NCI-H1417 (cell line): Measurements from ENCODE around the gene GPR37L1.
"Not testable (repeated sequence)": the region's sequence is repeated elsewhere in the genome, so short reads cannot be mapped to it uniquely, and the experiment has no call there.

ENCODE experiments used
- DNase-seq, 3 experiments: peaks; one replicate each; lab custom pipeline; 2025; lab: John Stamatoyannopoulos, UW

Gene GPR37L1

DNA sequence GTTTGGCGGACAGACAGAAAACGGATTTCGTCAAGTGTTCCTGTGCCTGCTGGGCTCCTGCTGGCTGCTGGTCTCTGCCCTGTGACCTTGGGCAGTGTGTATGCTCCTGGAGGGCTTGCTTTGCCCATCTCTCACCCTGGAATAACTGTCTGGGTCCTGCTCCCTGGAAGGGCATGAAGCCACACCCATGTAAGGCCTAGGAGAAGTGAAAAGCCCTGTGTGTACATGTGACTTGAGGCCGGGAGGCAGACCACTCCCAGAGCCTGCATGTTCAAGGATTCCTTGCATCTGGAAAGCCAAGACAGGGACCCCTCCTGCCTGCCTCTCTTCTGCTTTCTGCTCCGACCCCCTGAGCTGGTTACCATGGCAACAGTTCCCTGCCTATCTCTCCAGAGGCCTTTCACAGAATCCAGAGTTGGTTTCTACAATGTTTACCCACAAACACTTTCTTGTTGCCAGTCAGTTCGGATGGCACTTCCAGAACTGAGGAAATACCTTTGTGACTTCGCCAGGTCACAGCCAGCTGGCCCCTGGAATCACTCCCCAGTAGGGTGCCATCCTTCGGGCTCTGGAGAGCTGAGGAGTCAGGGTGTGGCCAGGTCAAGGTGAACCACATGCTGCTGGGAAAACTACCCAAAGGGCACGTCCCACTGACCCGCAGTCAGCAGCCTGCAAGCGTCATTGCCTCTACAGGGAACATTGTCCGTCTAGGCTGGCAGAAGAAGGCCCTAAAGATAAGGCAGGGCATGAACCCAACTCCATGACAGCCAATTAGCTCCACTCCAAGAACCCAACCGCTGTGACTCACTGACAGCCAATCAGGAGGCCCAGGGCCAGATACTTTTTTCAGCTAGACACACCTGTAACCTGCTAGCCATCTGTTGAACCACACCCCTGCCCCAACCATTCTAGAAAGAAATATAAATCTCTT, 14.7 kb upstream of the GPR37L1 start:
- peak; percentile 72 to 81 (median 77) for DNase-seq

DNA sequence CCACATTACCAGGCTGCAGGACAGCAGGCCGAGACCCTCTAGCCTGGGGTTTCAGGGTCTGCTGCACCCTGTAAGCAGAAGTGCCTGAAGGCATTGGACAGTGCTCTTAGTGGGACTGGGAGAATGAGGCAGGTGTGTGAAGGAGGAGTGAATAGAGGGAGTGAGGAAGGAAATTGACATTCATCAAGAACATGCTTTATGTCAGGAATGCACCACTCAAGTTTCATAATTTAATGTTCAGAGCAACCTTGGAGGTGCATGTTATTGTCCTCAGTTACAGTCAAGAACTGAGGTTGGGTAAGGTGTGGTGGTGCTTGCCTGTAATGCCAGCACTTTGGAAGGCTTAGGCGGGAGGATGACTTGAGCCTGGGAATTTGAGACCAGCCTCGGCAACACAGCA, 11.7 kb upstream of the GPR37L1 start:
- no peak for DNase-seq

DNA sequence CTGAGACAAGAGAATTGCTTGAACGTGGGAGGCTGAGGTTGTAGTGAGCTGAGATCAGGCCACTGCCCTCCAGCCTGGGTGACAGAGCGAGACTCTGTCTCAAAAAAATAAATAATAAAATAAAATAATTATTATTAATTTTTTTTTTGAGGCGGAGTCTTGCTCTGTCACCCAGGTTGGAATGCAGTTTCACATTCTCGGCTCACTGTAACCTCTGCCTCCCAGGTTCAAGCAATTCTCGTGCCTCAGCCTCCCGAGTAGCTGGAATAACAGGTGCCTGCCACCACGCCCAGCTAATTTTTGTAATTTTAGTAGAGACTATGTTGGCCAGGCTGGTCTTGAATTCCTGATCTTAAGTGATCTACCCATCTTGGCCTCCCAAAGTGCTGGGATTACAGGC, 11.1 kb upstream of the GPR37L1 start:
- not testable (repeated sequence) for DNase-seq

- DNase-seq: peak in 1 of 3 experiments; percentile 45
Measured at GRCh38 chr1:202112859-202113689, 9.6 kb upstream of the GPR37L1 start.

DNA sequence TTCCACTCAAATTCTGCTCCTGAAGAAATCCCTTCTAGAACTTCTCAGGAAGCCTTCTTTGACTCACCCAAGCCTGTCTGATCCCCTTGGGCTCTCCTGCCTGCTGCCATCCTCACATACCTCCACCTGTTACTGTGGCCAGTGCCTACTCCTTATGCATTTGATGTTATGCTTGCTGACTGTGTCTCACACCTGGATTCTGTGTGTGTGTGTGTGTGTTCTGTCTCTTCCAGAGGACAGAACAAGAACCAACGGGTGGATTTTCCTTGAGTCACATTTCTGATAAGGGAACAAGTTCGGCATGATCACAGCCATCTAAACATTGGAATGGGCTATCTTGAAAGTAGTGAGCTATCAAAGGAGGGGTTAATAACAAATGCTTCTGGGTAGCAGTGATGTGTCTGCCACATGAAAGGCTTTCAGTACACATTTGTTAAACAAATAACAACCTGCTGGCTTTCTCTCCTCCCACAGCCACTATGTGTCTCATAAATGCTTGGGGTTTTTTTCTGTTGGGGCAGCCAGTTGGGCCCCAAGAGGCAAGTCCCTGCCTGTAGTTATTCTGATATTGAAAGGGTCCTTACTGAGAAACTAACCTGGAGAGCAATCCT, 8.9 kb upstream of the GPR37L1 start:
- peak in 2 of 3 experiments; percentile 60 to 63 for DNase-seq

DNA sequence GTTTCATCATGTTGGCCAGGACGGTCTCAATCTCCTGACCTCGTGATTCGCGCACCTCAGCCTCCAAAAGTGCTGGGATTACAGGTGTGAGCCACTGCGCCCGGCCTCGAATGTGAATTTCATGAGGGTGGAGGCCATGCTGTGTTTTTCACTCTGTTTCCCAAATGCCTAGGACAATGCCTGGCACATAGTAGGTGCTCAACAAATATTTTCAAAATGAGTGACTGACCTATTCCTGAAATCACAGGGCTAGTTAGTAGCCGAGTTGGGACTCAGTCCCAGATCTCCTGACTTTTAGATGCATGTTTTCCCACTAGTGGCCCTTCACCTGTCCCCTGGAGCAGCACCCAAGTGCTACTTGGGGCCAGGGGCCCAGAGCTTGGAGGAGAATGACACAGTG, 6.4 kb upstream of the GPR37L1 start:
- DNase-seq: no peak

DNA sequence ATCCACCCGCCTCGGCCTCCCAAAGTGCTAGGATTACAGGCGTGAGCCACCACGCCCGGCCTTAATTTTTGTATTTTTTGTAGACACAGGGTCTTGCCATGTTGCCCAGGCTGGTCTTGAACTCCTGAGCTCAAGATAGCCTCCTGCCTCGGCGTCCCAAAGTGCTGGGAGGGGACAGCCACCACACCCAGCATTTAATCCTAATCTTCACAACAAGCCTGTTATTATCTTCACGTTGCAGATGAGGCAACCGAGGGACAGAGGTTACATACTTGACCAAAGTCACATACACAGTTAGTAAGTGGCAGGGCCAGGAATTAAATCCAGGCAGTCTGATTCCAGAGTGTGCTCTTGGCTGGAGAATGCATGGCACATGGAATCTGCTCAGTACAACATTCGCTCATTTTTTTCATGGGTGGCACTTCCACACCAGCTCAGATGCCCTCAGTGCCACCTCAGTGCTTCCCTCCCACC, 4.8 kb upstream of the GPR37L1 start:
- DNase-seq: no peak

GRCh38 chr1:202121006-202121405, 1.7 kb upstream of the GPR37L1 start:
- no peak for DNase-seq

DNA sequence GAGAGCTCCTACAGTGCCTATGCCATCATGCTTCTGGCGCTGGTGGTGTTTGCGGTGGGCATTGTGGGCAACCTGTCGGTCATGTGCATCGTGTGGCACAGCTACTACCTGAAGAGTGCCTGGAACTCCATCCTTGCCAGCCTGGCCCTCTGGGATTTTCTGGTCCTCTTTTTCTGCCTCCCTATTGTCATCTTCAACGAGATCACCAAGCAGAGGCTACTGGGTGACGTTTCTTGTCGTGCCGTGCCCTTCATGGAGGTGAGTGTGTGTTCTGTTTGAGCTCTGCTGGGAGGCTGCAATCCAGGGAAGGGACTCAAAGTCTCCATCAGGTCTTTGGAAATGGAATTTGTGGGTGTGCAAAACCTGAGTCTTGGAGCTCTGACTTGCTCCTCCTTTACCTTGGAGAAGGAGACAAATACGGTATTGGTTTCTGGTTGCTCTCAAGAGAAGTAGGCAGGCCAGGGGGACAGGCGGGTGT, 658 bp downstream of the GPR37L1 start:
- DNase-seq: no peak

DNA sequence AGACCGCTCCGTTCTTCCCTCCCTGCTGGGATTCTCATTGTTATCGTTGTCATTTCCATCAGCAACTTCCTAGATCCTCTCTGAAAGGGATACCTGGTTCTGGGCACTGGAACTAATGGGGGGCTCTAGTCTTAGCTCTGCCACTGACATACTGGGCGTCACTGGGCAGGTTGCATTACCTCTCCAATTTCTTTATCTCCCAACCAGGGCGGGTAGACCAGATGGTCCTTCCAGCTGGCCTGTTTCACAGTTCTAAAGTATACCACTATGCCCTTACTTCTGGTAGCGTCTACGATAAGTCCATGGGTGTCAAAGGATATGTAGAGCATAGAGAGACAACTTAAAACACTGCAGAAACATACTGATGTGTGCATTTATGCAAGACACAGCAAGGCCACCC, 1.4 kb downstream of the GPR37L1 start:
- no peak for DNase-seq

DNA sequence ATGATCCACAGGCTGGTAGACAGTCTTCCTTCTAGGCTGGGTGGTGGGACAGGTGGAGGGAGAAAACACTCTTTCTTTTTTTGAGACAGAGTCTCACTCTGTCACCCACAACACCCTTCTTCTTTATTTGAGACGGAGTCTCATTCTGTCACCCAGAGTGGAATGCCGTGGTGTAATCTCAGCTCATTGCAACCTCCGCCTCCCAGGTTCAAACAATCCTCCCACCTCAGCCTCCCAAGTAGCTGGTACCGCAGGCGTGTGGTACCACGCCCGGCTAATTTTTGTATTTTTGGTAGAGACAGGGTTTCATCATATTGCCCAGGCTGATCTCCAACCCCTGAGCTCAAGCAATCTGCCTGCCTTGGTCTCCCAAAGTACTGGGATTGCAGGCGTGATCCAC, 2.9 kb downstream of the GPR37L1 start:
- no peak for DNase-seq

DNA sequence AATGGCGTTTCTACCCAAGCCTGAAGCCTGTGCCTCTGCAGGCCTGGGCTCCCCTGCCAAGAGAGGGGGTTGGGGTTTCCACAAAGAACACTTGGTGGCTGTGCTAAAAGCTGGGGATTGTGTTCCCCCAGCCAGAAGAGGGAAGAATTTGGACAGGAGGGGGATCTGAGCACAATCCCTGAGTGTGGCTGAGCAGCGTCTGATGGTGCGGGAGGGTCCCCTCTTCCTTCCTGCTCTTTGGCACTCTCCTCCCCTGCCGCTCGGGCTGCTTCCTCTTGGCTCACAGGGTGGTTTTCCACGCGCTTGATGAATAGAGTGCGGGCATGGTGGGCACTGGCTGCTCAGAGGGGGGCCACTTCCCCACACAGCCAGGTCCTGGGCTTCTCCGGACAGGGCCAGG, 3.7 kb downstream of the GPR37L1 start:
- no peak for DNase-seq

DNA sequence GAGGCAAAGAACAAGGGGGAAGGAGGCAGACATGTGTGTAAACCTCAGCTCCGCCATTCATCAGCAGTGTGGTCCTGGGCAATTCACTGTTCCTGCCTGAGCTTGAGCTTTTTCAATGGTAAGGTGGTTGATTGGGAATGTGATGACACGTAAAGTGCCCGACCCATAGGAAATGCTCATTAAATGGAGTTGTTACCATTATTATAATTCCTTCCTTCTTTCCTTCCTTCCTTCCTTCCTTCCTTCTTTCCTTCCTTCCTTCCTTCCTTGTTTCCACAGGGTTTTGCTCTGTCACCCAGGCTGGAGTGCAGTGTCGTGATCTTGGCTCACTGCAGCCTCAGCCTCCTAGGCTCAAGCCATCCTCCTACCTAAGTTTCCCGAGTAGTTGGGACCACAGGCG, 4.3 kb downstream of the GPR37L1 start:
- no peak for DNase-seq

DNA sequence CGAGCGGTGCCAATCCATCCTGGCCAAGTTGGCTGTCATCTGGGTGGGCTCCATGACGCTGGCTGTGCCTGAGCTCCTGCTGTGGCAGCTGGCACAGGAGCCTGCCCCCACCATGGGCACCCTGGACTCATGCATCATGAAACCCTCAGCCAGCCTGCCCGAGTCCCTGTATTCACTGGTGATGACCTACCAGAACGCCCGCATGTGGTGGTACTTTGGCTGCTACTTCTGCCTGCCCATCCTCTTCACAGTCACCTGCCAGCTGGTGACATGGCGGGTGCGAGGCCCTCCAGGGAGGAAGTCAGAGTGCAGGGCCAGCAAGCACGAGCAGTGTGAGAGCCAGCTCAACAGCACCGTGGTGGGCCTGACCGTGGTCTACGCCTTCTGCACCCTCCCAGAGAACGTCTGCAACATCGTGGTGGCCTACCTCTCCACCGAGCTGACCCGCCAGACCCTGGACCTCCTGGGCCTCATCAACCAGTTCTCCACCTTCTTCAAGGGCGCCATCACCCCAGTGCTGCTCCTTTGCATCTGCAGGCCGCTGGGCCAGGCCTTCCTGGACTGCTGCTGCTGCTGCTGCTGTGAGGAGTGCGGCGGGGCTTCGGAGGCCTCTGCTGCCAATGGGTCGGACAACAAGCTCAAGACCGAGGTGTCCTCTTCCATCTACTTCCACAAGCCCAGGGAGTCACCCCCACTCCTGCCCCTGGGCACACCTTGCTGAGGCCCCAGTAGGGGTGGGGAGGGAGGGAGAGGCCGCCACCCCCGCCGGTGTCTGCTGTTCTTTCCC, 5.3 kb downstream of the GPR37L1 start:
- no peak for DNase-seq

DNA sequence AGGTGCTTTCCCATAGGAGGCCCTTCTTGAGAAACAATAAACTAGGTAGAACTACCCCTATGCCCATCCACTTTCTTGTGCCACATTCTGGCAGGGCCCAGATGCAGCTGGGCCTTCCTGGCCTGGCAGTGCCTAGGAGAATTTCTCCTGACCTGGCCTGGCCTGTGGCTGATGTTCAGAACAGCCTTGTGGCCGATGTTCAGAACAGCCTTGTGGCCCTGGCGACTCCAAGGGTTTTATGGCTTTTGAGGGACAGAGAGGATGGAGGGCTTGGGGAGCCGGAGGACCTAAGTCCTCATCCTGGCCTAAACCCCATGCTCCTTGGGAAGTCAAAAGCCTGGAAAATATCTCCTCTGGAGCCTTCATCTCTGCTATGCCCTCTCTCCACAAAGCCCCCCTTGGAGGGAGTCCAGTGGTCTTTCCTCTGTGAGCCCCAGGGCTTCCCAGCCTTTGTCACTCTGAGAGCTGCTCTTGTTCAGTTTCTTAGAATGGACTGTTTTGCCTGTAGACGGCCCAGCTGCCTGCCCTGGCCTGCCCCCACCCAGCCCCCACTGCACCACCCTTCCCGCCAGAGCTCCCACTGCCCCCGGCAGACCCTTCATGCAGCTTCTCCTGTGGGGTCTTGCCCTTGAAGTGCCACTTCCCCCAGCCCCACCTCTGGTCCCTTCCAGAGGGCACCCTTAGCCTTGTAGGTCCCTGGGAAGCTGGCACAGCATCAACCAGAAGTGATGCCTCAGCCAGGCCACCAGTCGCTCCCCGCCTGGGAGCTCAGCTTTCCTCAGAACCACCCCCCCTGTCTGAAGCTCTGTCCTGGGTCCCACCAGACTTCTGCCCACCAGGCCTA, 7.0 kb downstream of the GPR37L1 start:
- DNase-seq: no peak

DNA sequence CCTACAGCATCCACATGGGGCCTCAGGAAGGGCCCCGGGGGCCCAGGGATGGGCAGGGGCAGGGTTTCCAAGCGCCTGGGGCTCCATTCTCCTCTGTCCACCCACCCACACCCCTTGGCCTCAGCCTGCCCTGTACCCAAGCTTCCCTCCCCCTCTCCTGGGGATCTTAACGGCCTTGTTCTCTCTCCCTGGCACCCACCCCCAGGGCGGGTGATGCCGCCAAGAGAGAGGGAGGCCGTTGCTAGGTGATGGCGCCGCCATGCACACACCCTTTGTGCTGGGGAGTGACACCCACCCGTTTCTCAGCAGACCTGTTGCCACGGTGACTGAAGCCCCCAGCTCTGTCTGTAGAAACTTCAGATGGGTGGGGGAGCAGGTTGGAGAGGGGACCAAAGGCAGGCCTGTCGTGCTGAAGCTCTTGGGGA, 7.6 kb downstream of the GPR37L1 start:
- peak in 2 of 3 experiments; percentile 54 to 69 for DNase-seq

DNA sequence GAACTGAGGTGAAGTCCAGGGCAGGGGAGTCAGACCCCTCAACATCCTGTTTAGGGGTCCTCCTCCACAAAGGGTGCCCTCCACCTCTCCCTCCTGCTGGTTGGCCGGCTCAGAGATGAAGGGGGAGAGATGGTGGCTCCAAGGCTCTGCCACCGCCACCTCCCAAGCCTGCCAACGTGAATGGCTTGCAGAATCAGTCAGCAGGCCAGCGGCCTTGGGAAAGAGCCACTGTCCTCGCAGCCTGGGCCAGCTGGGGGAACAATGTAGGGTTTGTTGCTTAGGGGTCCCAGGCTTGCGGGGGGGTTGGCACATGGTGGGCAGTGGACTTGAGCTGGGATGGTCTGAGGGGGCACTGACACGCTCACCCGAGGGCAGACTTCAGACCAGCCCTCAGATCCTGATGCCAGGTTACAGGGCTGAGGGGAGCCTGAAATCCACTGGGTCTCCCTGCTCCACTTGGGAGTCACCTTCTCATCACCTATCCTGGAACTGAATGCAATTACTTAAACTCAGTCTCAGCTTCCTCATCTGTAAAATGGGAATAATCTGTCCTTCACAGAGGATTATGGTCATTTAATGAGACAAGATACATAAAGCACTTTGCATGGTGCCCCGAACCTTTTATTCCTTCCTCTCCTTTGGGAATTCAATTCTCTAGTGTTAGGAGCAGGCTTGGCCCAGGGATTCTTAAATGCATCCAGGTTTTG, 8.3 kb downstream of the GPR37L1 start:
- no peak for DNase-seq

DNA sequence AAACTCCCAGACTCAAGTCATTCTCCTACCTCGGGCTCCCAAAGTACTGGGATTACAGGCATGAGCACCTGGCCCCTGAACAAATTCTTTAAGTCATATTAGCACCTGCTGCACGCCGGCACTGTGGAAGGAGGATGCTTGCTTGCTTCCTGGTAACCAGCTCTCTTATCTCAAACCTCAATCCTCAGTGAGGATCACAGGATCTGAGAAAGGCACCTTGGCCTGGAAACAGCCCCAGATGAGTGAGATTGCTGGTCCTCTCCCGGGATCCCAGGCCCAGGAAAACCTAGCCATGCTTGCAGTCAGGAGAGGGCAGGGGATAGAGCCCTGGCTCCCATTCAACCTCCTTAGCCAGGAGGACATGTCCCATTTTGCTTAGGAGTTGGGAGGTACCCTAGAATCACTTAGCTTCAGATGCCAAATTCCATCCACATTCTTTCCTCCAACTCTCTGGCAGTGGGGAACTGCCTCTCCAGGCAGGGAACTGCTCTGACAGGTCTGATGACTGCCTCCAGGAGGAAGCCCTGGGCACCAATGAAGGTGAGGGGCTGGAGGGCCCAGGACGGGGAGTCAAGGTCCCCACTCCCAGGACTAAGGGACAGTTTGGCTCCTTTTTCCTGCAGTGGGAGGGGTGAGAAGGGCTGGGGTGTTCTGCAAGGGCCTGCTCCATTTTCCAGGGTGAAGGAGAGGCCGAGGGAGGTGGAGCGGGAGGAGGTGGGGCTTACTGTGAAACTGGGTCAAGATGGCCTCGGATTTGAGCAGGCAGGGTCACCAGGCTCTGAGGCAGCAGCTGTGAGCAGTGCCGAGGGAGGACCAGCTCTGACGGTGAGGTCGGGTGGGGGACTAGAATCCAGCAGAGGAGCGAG, 9.5 kb downstream of the GPR37L1 start:
- no peak for DNase-seq

DNA sequence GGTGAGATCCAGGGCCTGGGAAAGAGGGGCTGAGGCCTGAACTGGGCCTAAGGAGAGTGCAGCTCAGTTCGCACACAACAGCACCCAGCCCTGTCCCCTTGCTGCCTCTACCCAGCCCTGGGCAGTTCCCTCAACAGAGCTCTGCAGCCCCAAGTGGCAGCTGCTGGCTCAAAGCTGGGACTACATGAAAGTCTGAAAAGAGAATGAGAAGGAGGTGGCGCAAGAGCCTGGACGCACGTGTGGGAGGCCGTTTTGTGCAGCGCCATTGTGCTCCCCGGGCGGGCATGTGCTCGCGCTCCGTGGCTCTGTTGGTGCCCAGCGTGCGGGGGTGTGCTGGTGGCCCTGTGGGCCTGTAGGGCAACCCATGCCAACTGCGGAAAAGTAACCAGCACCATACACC, 10.3 kb downstream of the GPR37L1 start:
- no peak for DNase-seq
